ENCODE results near the gene ACOXL. TPM values are rescaled to one million over a fixed set of nuclear protein-coding genes. Genes with fewer than 3 reads are reported as not detected.

The ACOXL gene
- total RNA-seq, 2 experiments from 2014 or later = not detected

DNA sequence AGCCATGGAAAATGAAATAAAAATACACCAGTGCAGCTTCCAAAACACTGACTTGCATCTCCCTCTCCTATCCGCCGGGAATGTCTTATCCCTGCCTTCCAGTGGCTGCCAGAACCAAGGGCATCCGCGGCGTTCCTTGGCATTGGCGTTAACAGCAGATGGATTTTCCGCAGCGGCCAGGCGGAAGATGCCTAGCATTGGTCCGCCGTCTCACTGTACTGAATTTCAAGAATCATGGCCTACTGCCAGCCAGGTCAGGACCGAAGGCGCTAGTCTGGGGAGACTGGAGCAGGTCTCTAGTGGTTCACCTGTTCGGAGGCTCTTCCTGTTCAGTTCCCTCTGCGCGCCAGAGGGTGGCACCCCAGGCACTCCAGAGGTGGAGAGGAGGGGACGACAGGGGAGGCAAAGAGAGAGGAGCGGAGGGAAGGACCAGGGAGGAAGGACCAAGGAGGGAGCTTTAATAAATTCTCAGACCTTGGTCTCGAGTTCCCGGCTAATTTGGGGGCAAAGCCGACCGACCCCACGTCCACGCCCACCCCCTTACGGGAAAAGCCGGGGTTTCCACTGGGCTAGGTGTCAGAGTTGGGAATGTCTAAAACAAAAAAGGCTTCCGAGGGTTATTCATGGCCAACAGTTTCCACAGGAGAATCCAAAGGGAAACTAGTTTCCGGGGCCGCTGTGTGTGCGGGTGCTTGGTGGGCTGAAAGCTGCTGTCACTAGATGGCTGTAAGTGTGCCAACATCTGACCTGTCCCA lies 384.6 kb downstream of the ACOXL start:
- no peak overlapping the region for H3K27ac Mint-ChIP-seq

DNA sequence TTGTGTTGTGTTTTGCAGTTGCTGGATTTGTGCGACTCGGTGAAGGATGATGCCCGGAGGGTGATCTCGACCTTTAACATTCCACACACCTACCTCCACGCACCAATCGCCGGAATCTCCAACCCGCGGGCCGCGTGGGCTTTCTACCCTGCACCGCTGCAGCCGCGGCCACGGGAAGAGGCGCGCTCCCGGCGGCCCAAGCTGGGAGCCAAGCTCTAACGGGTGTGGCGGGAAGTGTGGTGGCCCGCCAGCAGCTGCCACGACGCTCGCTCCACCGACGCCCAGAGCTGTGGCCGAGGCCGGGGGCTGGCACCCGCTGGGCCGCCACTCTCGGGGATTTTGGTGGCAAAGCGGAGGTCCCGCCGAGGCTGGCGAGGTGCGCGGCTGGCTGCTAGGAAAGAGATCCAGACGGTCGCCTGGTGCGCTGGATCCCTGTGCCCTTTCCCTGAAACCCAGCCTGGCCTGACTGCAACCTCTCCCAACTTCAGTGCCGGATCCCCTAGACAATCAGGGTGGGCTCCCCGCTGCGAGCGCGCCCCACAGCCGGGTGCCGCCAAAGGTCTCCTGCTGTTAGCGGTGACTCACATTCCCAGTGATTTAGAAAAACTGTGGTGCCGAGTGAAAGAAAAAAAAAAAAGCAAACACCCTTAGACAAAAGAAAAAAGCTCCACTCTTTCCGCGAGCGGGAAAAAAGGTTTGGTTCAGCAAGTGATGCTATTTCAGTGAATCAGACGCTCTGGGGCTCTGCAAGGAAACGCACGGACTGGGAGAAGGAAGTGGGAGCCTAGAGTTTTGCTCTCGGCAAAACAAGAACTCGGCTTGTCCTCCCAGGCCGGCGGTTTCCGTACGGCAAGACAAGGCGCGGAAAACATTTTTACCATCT lies 385.5 kb downstream of the ACOXL start:
- Mint-ChIP-seq H3K27me3 (peaks cover 60% of the 10 kb centered on the region), H3K36me3 (no peaks in the 10 kb centered on the region), H3K27ac (no peak overlapping the region), H3K4me1 (peaks cover 29% of the 10 kb centered on the region), H3K4me3 (peak overlapping the region; percentile 78), H3K9me3 (no peaks in the 10 kb centered on the region)
- no peak for ATAC-seq (ENCODE audit: low read depth)
- DNase-seq = peak; percentile 54
- POLR2A ChIA-PET = no interaction called here

More for the DNA sequence above, 384.6 kb downstream of the ACOXL start:
- Mint-ChIP-seq H3K4me3 (peak overlapping the region; percentile 78), H3K27me3 (peaks cover 62% of the 10 kb centered on the region), H3K4me1 (peaks cover 29% of the 10 kb centered on the region), H3K9me3 (no peaks in the 10 kb centered on the region), H3K36me3 (no peaks in the 10 kb centered on the region)
- DNase-seq (peak; percentile 70), ATAC-seq (ENCODE audit: low read depth) (peak; percentile 38)
- POLR2A ChIA-PET = no interaction called here

DNA sequence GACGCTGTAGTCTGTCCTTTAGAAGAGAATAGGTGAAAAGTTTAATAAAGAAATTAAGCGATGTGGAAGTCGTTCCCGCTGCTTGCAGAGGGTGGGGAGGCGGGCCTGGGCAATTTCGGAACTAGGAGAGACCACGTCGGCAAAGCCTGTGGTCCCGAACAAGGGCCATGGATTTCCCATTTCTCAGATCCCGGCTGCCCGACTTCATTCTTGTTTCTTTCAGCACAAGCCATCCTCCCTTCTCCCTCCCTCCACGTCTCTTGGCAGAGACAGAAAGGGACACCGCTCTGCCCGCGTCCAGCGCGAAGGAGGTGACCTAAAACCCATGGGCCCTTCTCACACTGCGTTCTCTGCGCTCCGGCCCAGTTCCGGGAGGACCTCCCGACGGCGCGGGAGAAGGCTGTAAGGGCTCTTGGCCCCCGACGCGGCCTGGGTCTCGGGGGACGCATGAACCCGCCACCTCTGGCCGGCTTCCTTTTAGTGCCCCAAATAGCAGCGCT lies 386.2 kb downstream of the ACOXL start:
- Mint-ChIP-seq H3K36me3 (no peaks in the 10 kb centered on the region), H3K4me1 (peaks cover 31% of the 10 kb centered on the region), H3K27ac (no peak overlapping the region), H3K9me3 (no peaks in the 10 kb centered on the region), H3K27me3 (peaks cover 58% of the 10 kb centered on the region), H3K4me3 (peak overlapping the region; percentile 78)
- ATAC-seq (ENCODE audit: low read depth) = no peak
- DNase-seq = peak; percentile 50
- POLR2A ChIA-PET = no interaction called here

DNA sequence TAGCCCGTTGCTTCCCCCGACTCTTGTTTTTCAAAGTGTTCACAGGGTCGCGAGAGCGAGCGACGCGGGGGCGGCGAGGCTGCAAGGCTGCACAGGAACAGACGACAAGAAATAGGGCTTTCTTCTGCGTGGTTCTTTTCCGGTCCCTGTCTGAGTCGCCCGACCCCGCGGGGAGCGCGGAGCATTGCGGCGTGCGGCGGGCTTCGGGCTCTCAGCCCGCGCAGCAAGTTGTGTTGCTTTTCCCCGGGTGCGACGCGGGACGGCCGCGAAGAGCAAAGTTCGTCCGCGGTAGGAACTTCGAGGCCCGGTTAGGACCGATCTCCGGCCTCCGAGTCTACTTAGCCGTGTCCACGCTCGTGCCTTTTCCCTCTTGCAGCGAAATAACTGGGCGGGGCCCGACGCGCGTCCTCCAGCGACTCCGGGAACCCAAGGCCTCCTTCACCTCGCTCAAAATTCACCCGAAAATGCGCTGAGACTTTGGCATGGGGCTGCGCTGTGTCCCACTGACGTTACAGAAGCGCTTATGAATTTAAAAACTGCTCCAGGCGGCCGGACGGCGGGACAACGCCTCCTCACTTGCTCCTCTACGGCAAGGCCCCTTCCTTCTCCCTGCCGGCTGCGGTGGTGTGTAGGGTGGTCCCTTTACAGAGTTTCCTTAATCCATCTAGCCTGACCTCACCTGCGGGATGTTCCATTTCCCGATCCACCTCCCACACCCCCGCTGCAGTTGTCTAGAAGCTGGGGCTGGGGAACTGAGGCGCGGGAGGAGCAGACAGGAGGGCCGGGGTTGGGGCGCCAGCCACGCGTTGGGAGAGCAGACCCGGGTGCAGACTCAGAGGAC lies 386.8 kb downstream of the ACOXL start:
- H3K27ac Mint-ChIP-seq = no peak overlapping the region
- POLR2A ChIA-PET = no interaction called here
- DNase-seq = peak; percentile 62
- peaks cover 32% of the 10 kb centered on the region for H3K4me1 Mint-ChIP-seq
- H3K36me3 Mint-ChIP-seq = peaks cover 4% of the 10 kb centered on the region
- no peak for ATAC-seq (ENCODE audit: low read depth)
- no peaks in the 10 kb centered on the region for H3K9me3 Mint-ChIP-seq
- H3K4me3 Mint-ChIP-seq = peak overlapping the region; percentile 78
- peaks cover 52% of the 10 kb centered on the region for H3K27me3 Mint-ChIP-seq

- H3K36me3 Mint-ChIP-seq = peaks cover 4% of the 10 kb centered on the region
- peaks cover 32% of the 10 kb centered on the region for H3K4me1 Mint-ChIP-seq
- ATAC-seq (ENCODE audit: low read depth) = no peak
- H3K27me3 Mint-ChIP-seq = peaks cover 51% of the 10 kb centered on the region
- no peak for DNase-seq
- POLR2A ChIA-PET = interaction anchor here (1.4 kb wide), 1 partner anchor 442 kb away, joined by 4 read pairs; the partner anchor contains the start of gene BUB1
- peak overlapping the region; percentile 78 for H3K4me3 Mint-ChIP-seq
- no peaks in the 10 kb centered on the region for H3K9me3 Mint-ChIP-seq
- no peak overlapping the region for H3K27ac Mint-ChIP-seq
These were observed 387.5 kb downstream of the ACOXL start for GRCh38 chr2:111119822-111120252.

- peaks cover 4% of the 10 kb centered on the region for H3K36me3 Mint-ChIP-seq
- H3K27me3 Mint-ChIP-seq = peaks cover 47% of the 10 kb centered on the region
- DNase-seq (peak; percentile 96), ATAC-seq (ENCODE audit: low read depth) (peak; percentile 76)
- peak within 1 kb of the TSS; percentile 89 for H3K27ac Mint-ChIP-seq
- POLR2A ChIA-PET = interaction anchor here (0.6 to 1.4 kb wide), 3 partner anchors 71 to 443 kb away, joined by 3 to 5 read pairs (median 4); partner anchors contain the start of gene BUB1
- H3K4me3 Mint-ChIP-seq = peak within 1 kb of the TSS; percentile 95
- peaks cover 32% of the 10 kb centered on the region for H3K4me1 Mint-ChIP-seq
- no peaks in the 10 kb centered on the region for H3K9me3 Mint-ChIP-seq
These were observed 388.1 kb downstream of the ACOXL start, which contains the start of gene BCL2L11 for GRCh38 chr2:111120253-111121027. BCL2L11 (plus strand) TSS chr2:111120914; CDS start chr2:111123746, 2,832 bp downstream.

DNA sequence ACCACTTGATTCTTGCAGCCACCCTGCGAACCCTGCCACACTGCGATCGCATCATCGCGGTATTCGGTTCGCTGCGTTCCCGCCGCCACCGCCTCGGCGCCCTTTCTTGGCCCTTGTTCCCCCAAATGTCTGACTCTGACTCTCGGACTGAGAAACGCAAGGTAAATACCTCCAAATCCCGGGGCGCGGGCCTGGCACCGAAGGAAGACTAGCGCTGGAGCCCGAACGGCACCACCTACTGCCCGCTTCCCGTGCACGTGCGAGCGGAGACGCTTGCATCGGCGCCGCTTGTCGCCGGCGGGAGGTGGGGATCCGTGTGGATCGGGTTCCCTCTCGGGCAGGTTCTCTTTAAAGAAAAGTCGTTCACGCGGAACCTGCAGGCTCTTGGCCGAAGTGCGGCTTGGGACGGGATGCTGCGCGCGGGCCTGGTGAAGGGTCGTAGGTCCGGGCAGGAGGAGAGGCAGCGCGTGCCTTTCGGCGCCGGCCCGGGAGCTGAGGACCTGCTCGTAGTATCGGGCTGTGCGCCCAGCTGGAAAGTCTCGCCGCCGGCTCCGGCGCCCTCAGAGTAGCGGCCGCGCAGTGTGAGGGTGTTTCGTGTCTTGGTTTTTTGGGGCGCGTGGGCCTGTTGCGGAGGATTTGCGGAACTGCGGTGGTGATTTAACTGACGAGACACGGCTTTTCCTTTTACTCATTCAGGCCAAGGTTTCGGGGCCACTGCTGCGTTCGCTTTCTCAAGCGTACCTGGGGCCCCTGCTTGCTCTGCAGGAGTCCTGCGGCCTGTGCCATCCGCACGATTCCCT lies 388.9 kb downstream of the ACOXL start:
- peak; percentile 8 for ATAC-seq (ENCODE audit: low read depth)
- Mint-ChIP-seq H3K27ac (peak overlapping the region; percentile 89), H3K4me3 (peak overlapping the region; percentile 95), H3K4me1 (peaks cover 31% of the 10 kb centered on the region), H3K9me3 (no peaks in the 10 kb centered on the region), H3K36me3 (peaks cover 7% of the 10 kb centered on the region), H3K27me3 (peaks cover 41% of the 10 kb centered on the region)
- peak; percentile 75 for DNase-seq
- POLR2A ChIA-PET = interaction anchor here (0.6 to 1.4 kb wide), 3 partner anchors 72 to 443 kb away, joined by 3 to 5 read pairs (median 4); partner anchors contain the start of gene BUB1

DNA sequence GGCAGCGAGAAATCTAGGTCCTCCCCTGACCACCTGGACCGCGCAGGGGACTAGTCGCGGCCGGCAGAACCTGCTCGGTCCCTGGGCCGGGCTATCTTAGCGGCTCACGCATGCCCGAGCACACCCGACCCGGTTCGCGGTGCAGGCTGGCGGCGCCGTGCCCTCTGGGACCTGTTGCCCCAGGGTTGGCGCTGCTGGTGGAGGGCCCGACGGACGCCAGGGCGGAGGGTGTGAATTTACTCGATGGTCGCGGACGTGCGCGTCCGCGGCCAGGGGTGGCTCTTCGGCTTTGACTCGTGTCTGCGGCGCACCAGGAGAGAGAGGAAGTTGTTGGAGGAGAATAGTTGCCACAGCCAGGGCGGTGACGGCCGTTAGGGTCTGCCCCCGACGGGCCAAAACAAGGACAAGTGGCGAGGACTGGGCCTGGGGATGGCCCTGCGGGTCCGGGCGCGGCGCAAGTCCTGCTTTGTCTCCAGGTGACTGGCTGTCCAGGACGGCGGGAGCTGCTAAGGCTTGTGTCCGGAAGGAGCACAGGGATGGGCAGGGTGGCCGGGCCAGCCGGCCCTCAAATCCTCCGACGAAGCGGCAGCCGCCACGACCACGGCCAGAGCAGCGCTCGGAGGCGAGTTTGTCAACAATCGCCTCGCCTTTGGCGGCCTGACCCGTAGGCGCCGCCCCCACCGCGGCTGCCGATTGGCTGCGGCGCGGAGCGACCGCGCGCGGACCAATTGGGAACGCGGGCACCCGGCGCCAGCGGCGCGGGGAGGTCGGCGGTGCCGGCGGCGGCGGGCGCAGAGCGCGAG lies 389.7 kb downstream of the ACOXL start:
- DNase-seq = peak; percentile 91
- peak; percentile 56 for ATAC-seq (ENCODE audit: low read depth)
- peak overlapping the region; percentile 89 for H3K27ac Mint-ChIP-seq
- H3K9me3 Mint-ChIP-seq = no peaks in the 10 kb centered on the region
- peak overlapping the region; percentile 95 for H3K4me3 Mint-ChIP-seq
- peaks cover 33% of the 10 kb centered on the region for H3K27me3 Mint-ChIP-seq
- peaks cover 29% of the 10 kb centered on the region for H3K4me1 Mint-ChIP-seq
- POLR2A ChIA-PET = interaction anchor here (1.1 kb wide), 1 partner anchor 310 kb away, joined by 3 read pairs; no protein-coding TSS in a partner anchor
- peaks cover 11% of the 10 kb centered on the region for H3K36me3 Mint-ChIP-seq

GRCh38 chr2:111122631-111123421 lies 390.5 kb downstream of the ACOXL start:
- H3K4me1 Mint-ChIP-seq = peaks cover 24% of the 10 kb centered on the region
- peaks cover 26% of the 10 kb centered on the region for H3K27me3 Mint-ChIP-seq
- ATAC-seq (ENCODE audit: low read depth) = peak; percentile 0
- H3K4me3 Mint-ChIP-seq = peak overlapping the region; percentile 95
- no peak for DNase-seq
- POLR2A ChIA-PET = interaction anchor here (1.1 kb wide), 1 partner anchor 445 kb away, joined by 3 read pairs; the partner anchor contains the start of gene BUB1
- H3K27ac Mint-ChIP-seq = peak overlapping the region; percentile 38
- H3K36me3 Mint-ChIP-seq = peaks cover 12% of the 10 kb centered on the region
- no peaks in the 10 kb centered on the region for H3K9me3 Mint-ChIP-seq

DNA sequence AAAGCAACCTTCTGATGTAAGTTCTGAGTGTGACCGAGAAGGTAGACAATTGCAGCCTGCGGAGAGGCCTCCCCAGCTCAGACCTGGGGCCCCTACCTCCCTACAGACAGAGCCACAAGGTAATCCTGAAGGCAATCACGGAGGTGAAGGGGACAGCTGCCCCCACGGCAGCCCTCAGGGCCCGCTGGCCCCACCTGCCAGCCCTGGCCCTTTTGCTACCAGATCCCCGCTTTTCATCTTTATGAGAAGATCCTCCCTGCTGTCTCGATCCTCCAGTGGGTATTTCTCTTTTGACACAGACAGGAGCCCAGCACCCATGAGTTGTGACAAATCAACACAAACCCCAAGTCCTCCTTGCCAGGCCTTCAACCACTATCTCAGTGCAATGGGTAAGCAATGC lies 391.4 kb downstream of the ACOXL start:
- ATAC-seq (ENCODE audit: low read depth) = no peak
- no peak overlapping the region for H3K27ac Mint-ChIP-seq
- H3K4me3 Mint-ChIP-seq = peak overlapping the region; percentile 55
- peaks cover 19% of the 10 kb centered on the region for H3K36me3 Mint-ChIP-seq
- peaks cover 17% of the 10 kb centered on the region for H3K27me3 Mint-ChIP-seq
- peaks cover 18% of the 10 kb centered on the region for H3K4me1 Mint-ChIP-seq
- DNase-seq = no peak
- POLR2A ChIA-PET = interaction anchor here (1.1 kb wide), 1 partner anchor 446 kb away, joined by 3 read pairs; the partner anchor contains the start of gene BUB1
- no peaks in the 10 kb centered on the region for H3K9me3 Mint-ChIP-seq

Measured in activated naive CD8-positive, alpha-beta T cell treated with anti-CD3 and anti-CD28 coated beads, Interleukin-2, amount 10 ng/mL, durations not matched to agents 7 days and 5 days (primary cell).